Kidney (tissue), 14 donors: ENCODE measurements around the gene ZNF425. TPM values are rescaled to one million over a fixed set of nuclear protein-coding genes. Genes with fewer than 3 reads are reported as not detected.

Source experiments
- DNase-seq, 5 donors: peaks; one replicate each; pipeline ENCODE4 v3.0.0-alpha.2; 2013 to 2020
- FAIRE-seq: peaks from 2 replicates; lab custom pipeline; 2012; peaks lifted over from hg19 to GRCh38; lab: Jason Lieb, UNC
- H3K27ac ChIP-seq, 2 donors: one replicate each; pipeline ENCODE4 v1.7.0; 2013; ENCODE audit warnings: low read depth in 2 of 2, low read length in 2 of 2, inconsistent platforms in 1 of 2
- H3K27me3 ChIP-seq: one replicate; pipeline ENCODE4 v1.7.1; 2013; ENCODE audit warnings: low read length, inconsistent platforms; ENCODE audit not compliant: control insufficient read depth, insufficient read depth
- H3K36me3 ChIP-seq, 3 donors: one replicate each; pipeline versions ENCODE4 v1.7.0 to v1.7.1; 2013; ENCODE audit warnings: low read length in 3 of 3, control low read depth in 1 of 3, inconsistent platforms in 1 of 3; ENCODE audit not compliant: insufficient read depth in 3 of 3, control insufficient read depth in 2 of 3
- H3K4me1 ChIP-seq, 3 donors: one replicate each; pipeline versions ENCODE4 v1.7.0 to v1.7.1; 2013; ENCODE audit warnings: low read length in 3 of 3, inconsistent platforms in 1 of 3, low read depth in 1 of 3; ENCODE audit not compliant: control insufficient read depth in 2 of 3, insufficient read depth in 2 of 3
- H3K4me3 ChIP-seq, 3 donors: one replicate each; pipeline versions ENCODE4 v1.7.0 to v1.8.1; 2013; ENCODE audit warnings: low read length in 3 of 3, control low read depth in 1 of 3, inconsistent platforms in 1 of 3
- H3K9ac ChIP-seq, 3 donors: one replicate each; pipeline versions ENCODE4 v1.7.0 to v1.7.1; 2013; ENCODE audit warnings: low read length in 3 of 3, control low read depth in 1 of 3, inconsistent platforms in 1 of 3
- H3K9me3 ChIP-seq, 3 donors: one replicate each; pipeline versions ENCODE4 v1.7.0 to v1.7.1; 2013; ENCODE audit warnings: low read length in 3 of 3, control low read depth in 1 of 3, inconsistent platforms in 1 of 3; ENCODE audit not compliant: control insufficient read depth in 2 of 3, insufficient read depth in 1 of 3
- intact Hi-C: fragments of 100-400 bp; cut with DNase I; formaldehyde crosslinking; loops from one replicate; pipeline ENCODE4 v1.11.1; 2022
- polyA plus RNA-seq: library from polyadenylated mRNA; stranded (reverse); fragments of 350-450 nt; fragmentation: Illumina TruSeq; extraction: RNeasy Lipid Tissue Mini Kit (QIAGEN cat#74804); gene quantifications from one replicate; pipeline ENCODE4 v1.2.3, GENCODE V29; 2014; ENCODE audit warnings: low read depth, low replicate concordance; ENCODE audit not compliant: insufficient read depth
- total RNA-seq: library from RNA; stranded (reverse); fragmentation: NEBNext Ultra II Directional; extraction: Animal tissue kit (Norgen Biotek cat#: 25700); gene quantifications from one replicate; pipeline ENCODE4 v1.2.1, GENCODE V29; 2021
- TF ChIP-seq, protein P1 (sequence below): IDR thresholded peaks from 3 replicates; pipeline ENCODE4 v1.5.1; 2012; ENCODE audit warnings: mild to moderate bottlenecking, moderate library complexity, borderline replicate concordance; ENCODE audit not compliant: insufficient read depth; ENCODE audit errors: extremely low read depth
- donor health status: control.
- donor health status: control.
- donor health status: control.
- donor health status: control.
- donor health status: control.
- donor health status: DM: yes; HTN: yes; CAD: no.
- donor health status: Normal renal cell carcinoma (clear cell type).

The ZNF425 gene
- total and polyA plus RNA-seq, 2 donors from 2014 or later, result 2.4 to 2.5 TPM

GRCh38 chr7:149053885-149054284 lies 72.2 kb downstream of the ZNF425 start:
- Histone ChIP-seq H3K36me3 (no peaks in the 10 kb centered on the region), H3K9ac (no peak overlapping the region), H3K27me3 (no peaks in the 10 kb centered on the region), H3K9me3 (no peaks in the 10 kb centered on the region), H3K27ac (no peak overlapping the region), H3K4me3 (no peak overlapping the region), H3K4me1 (no peaks in the 10 kb centered on the region)
- intact Hi-C loops, result no loop called here
- FAIRE-seq (no peak), DNase-seq (no peak)
- TF ChIP-seq, protein P1, sequence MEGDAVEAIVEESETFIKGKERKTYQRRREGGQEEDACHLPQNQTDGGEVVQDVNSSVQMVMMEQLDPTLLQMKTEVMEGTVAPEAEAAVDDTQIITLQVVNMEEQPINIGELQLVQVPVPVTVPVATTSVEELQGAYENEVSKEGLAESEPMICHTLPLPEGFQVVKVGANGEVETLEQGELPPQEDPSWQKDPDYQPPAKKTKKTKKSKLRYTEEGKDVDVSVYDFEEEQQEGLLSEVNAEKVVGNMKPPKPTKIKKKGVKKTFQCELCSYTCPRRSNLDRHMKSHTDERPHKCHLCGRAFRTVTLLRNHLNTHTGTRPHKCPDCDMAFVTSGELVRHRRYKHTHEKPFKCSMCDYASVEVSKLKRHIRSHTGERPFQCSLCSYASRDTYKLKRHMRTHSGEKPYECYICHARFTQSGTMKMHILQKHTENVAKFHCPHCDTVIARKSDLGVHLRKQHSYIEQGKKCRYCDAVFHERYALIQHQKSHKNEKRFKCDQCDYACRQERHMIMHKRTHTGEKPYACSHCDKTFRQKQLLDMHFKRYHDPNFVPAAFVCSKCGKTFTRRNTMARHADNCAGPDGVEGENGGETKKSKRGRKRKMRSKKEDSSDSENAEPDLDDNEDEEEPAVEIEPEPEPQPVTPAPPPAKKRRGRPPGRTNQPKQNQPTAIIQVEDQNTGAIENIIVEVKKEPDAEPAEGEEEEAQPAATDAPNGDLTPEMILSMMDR, result no peak

DNA sequence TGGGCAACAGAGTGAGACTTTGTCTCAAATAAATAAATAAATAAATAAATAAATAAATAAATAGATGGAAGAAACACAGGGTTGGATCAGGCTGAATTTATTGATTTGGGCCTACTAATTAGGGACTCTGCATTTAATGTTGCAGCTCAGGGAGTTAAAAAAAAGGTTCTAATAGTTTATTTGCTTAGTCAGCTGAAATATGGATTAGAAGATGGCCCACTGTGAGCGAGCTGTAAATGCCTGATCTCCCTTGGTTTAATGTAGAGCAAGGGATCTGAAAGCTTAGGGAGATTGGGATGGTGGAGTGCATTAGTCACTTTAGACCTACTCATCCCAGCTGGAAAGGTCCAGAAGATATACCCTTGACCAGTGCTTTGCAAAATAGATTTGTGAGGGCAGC lies 72.7 kb downstream of the ZNF425 start:
- Histone ChIP-seq H3K9ac (no peak overlapping the region), H3K27ac (no peak overlapping the region), H3K4me3 (no peak overlapping the region), H3K4me1 (no peaks in the 10 kb centered on the region), H3K9me3 (no peaks in the 10 kb centered on the region), H3K36me3 (no peaks in the 10 kb centered on the region), H3K27me3 (no peaks in the 10 kb centered on the region)
- FAIRE-seq (no peak), DNase-seq (no peak)
- TF ChIP-seq, protein P1, result no peak
- intact Hi-C loops, result no loop called here

Other genes with a start within 250 kb of the ZNF425 start
- gene EZH2, start 242.0 kb downstream of the ZNF425 start, total RNA-seq, result 4.7 TPM
- 1.6 TPM for gene EZH2, start 242.0 kb downstream of the ZNF425 start, polyA plus RNA-seq
- 159 TPM for gene PDIA4, start 97.8 kb downstream of the ZNF425 start, total RNA-seq
- 69.9 TPM for gene PDIA4, start 97.8 kb downstream of the ZNF425 start, polyA plus RNA-seq
- 8.0 TPM for gene ZNF786, start 35.6 kb downstream of the ZNF425 start, total RNA-seq
- 2.6 TPM for gene ZNF786, start 35.6 kb downstream of the ZNF425 start, polyA plus RNA-seq
- gene ZNF398, start 21.1 kb upstream of the ZNF425 start, total RNA-seq, result 12.6 TPM
- gene ZNF398, start 21.1 kb upstream of the ZNF425 start, polyA plus RNA-seq, result 3.2 TPM
- gene ZNF282, start 69.2 kb upstream of the ZNF425 start, total RNA-seq, result 24.5 TPM
- gene ZNF282, start 69.2 kb upstream of the ZNF425 start, polyA plus RNA-seq, result 9.3 TPM
- gene ZNF212, start 113.3 kb upstream of the ZNF425 start, total RNA-seq, result 13.4 TPM
- 7.9 TPM for gene ZNF212, start 113.3 kb upstream of the ZNF425 start, polyA plus RNA-seq
- 21.8 TPM for gene ZNF783, start 135.9 kb upstream of the ZNF425 start, total RNA-seq
- gene ZNF783, start 135.9 kb upstream of the ZNF425 start, polyA plus RNA-seq, result 3.6 TPM